Immature natural killer cell (primary cell): ENCODE results near the gene INTS11. TPM values are rescaled to one million over a fixed set of nuclear protein-coding genes. Genes with fewer than 3 reads are reported as not detected.

Experiments used
- polyA plus RNA-seq, 3 donors: library from polyadenylated mRNA; unstranded; fragments of 300-500 nt; fragmentation: Illumina TruSeq; gene quantifications; one replicate each; pipeline ENCODE4 v1.2.3, GENCODE V29; 2021

INTS11 gene
- polyA plus RNA-seq, 3 donors from 2014 or later: 62.1 to 68.8 (median 67.5) TPM

Other genes with a start within 250 kb of the INTS11 start
- gene C1orf159, start 208.6 kb downstream of the INTS11 start, polyA plus RNA-seq: 1 to 10 TPM in 2 of 3 donors, under 1 TPM in 1; 0.99 to 7.5 (median 4.1) TPM
- gene TTLL10, start 150.8 kb downstream of the INTS11 start, polyA plus RNA-seq: under 1 TPM; 0.68 to 0.83 (median 0.69) TPM
- 100 to 1,000 TPM in 2 of 3 donors, 10 to 100 TPM in 1; 56.4 to 136 (median 105) TPM for gene TNFRSF18, start 118.1 kb downstream of the INTS11 start, polyA plus RNA-seq
- gene TNFRSF4, start 110.5 kb downstream of the INTS11 start, polyA plus RNA-seq: 10 to 100 TPM in 2 of 3 donors, 1 to 10 TPM in 1; 7.6 to 16.3 (median 12.1) TPM
- gene SDF4, start 92.7 kb downstream of the INTS11 start, polyA plus RNA-seq: 100 to 1,000 TPM; 157 to 240 (median 194) TPM
- gene B3GALT6, start 92.4 kb downstream of the INTS11 start, polyA plus RNA-seq: 10 to 100 TPM in 1 of 3 donors, 1 to 10 TPM in 2; 5.3 to 13.9 (median 9.9) TPM
- not detected for gene C1QTNF12, start 77.9 kb downstream of the INTS11 start, polyA plus RNA-seq
- 100 to 1,000 TPM in 1 of 3 donors, 10 to 100 TPM in 2; 77.8 to 105 (median 83.9) TPM for gene UBE2J2, start 50.8 kb downstream of the INTS11 start, polyA plus RNA-seq
- not detected for gene SCNN1D, start 44.2 kb downstream of the INTS11 start, polyA plus RNA-seq
- 1 to 10 TPM; 1.4 to 7.0 (median 4.6) TPM for gene ACAP3, start 16.7 kb downstream of the INTS11 start, polyA plus RNA-seq
- 10 to 100 TPM; 17.3 to 25.4 (median 18.9) TPM for gene PUSL1, start 16.1 kb downstream of the INTS11 start, polyA plus RNA-seq
- 10 to 100 TPM in 2 of 3 donors, 1 to 10 TPM in 1; 9.2 to 23.7 (median 10.5) TPM for gene CPTP, start 142 bp upstream of the INTS11 start, polyA plus RNA-seq
- under 1 TPM in 1 of 3 donors, not detected in 2; 0.08 TPM for gene TAS1R3, start 6.6 kb upstream of the INTS11 start, polyA plus RNA-seq
- gene DVL1, start 24.8 kb upstream of the INTS11 start, polyA plus RNA-seq: 1 to 10 TPM in 2 of 3 donors, under 1 TPM in 1; 0.78 to 1.5 (median 1.4) TPM
- not detected for gene MXRA8, start 33.9 kb upstream of the INTS11 start, polyA plus RNA-seq
- gene AURKAIP1, start 50.5 kb upstream of the INTS11 start, polyA plus RNA-seq: 100 to 1,000 TPM; 168 to 216 (median 190) TPM
- gene CCNL2, start 74.7 kb upstream of the INTS11 start, polyA plus RNA-seq: 10 to 100 TPM; 16.7 to 34.6 (median 22.0) TPM
- gene MRPL20, start 82.6 kb upstream of the INTS11 start, polyA plus RNA-seq: 100 to 1,000 TPM; 167 to 194 (median 182) TPM
- gene ANKRD65, start 96.6 kb upstream of the INTS11 start, polyA plus RNA-seq: not detected
- gene VWA1, start 111.0 kb upstream of the INTS11 start, polyA plus RNA-seq: not detected
- gene ATAD3C, start 125.0 kb upstream of the INTS11 start, polyA plus RNA-seq: 1 to 10 TPM; 1.5 to 4.0 (median 3.1) TPM
- gene ATAD3B, start 147.1 kb upstream of the INTS11 start, polyA plus RNA-seq: 1 to 10 TPM in 2 of 3 donors, under 1 TPM in 1; 0.39 to 5.0 (median 2.5) TPM
- gene ATAD3A, start 187.5 kb upstream of the INTS11 start, polyA plus RNA-seq: 10 to 100 TPM in 1 of 3 donors, 1 to 10 TPM in 2; 6.4 to 14.5 (median 7.3) TPM
- gene TMEM240, start 216.0 kb upstream of the INTS11 start, polyA plus RNA-seq: not detected